SK-N-SH (cell line): ENCODE data around the gene DSTN.

Experiments used
- EP300 ChIP-seq, 2 experiments: IDR thresholded peaks; 2 replicates each; pipeline versions ENCODE4 v1.4.0 to v1.6.1; 2012; ENCODE audit warnings: borderline replicate concordance in 1 of 2, low read depth in 1 of 2, low read length in 1 of 2
- GATA2 ChIP-seq: sonication (generic); formaldehyde crosslinking; IDR thresholded peaks from 2 replicates; pipeline ENCODE4 v1.5.0; 2020; ENCODE audit warnings: mild to moderate bottlenecking, missing genetic modification reagents
- POLR2AphosphoS5 ChIP-seq: IDR thresholded peaks from 2 replicates; pipeline ENCODE4 v1.6.1; 2012; ENCODE audit warnings: low read depth, low read length
- RFX5 ChIP-seq: IDR thresholded peaks from 2 replicates; pipeline ENCODE4 v1.6.1; 2012; ENCODE audit warnings: mild to moderate bottlenecking, improper control_type of control experiment, low read length
- TF ChIP-seq, protein P1 (sequence below): fragments of 200-600 bp; sonication (generic); IDR thresholded peaks from 2 replicates; pipeline ENCODE4 v1.6.1; 2017; ENCODE audit warnings: antibody characterized with exemption, mild to moderate bottlenecking, moderate library complexity
- TF ChIP-seq, protein P2 (sequence below): IDR thresholded peaks from 2 replicates; pipeline ENCODE4 v1.4.0; 2012; ENCODE audit warnings: low read depth

DNA sequence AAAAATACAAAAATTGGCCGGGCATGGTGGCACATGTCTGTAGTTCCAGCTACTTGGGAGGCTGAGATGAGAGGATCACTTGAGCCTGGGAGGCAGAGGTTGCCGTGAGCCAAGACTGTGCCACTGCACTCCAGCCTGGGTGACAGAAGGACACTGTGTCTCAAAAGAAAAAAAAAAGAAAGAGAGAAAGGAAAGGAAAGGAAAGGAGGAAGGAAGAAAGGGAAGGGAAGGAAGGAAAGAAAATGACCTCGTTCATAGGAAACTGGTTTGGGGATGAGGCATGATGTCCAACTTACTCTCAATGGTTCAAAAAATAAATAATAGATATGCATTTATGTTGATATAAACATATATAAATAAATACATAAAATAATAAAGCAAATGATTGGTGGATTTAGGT is 31.9 kb upstream of the DSTN start:
- no peak for TF ChIP-seq GATA2 (CRISPR knock-in tag)
- no peak for TF ChIP-seq EP300 (IDR thresholded peaks at IDR 0.05; ENCODE audit: borderline replicate concordance in 1 of 2, low read depth in 1 of 2, low read length in 1 of 2)
- TF ChIP-seq, protein P1, sequence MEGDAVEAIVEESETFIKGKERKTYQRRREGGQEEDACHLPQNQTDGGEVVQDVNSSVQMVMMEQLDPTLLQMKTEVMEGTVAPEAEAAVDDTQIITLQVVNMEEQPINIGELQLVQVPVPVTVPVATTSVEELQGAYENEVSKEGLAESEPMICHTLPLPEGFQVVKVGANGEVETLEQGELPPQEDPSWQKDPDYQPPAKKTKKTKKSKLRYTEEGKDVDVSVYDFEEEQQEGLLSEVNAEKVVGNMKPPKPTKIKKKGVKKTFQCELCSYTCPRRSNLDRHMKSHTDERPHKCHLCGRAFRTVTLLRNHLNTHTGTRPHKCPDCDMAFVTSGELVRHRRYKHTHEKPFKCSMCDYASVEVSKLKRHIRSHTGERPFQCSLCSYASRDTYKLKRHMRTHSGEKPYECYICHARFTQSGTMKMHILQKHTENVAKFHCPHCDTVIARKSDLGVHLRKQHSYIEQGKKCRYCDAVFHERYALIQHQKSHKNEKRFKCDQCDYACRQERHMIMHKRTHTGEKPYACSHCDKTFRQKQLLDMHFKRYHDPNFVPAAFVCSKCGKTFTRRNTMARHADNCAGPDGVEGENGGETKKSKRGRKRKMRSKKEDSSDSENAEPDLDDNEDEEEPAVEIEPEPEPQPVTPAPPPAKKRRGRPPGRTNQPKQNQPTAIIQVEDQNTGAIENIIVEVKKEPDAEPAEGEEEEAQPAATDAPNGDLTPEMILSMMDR, result no peak
- no peak for TF ChIP-seq RFX5
- TF ChIP-seq POLR2AphosphoS5, result no peak
- TF ChIP-seq, protein P2, sequence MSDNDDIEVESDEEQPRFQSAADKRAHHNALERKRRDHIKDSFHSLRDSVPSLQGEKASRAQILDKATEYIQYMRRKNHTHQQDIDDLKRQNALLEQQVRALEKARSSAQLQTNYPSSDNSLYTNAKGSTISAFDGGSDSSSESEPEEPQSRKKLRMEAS, result no peak
